K562 (cell line): ENCODE results near the gene MXRA7. TPM values are rescaled to one million over a fixed set of nuclear protein-coding genes. Genes with fewer than 3 reads are reported as not detected.
A peak's percentile ranks its signal among the peaks of the same experiment; 100 is the strongest.

Source experiments
- CSDE1 ChIP-seq, 2 experiments: fragments of 450-650 bp; IDR thresholded peaks; 2 replicates each; pipeline ENCODE4 v1.6.1; 2016; ENCODE audit warnings: mild to moderate bottlenecking in 1 of 2
- SIN3A ChIP-seq, 2 experiments: fragments of 150-350 bp in 1 of 2; IDR thresholded peaks; 2 replicates each; pipeline ENCODE4 v1.6.1; 2011 to 2016; ENCODE audit warnings: borderline replicate concordance in 2 of 2, low read depth in 2 of 2, low read length in 2 of 2, mild to moderate bottlenecking in 2 of 2, moderate library complexity in 2 of 2; ENCODE audit not compliant: control insufficient read depth in 1 of 2
- ZFP36 ChIP-seq: fragments of 150-350 bp; IDR thresholded peaks from 2 replicates; pipeline ENCODE4 v1.6.1; 2018; ENCODE audit warnings: low read length, low read depth; ENCODE audit not compliant: partially characterized antibody
- polyA plus RNA-seq, 8 experiments: library from polyadenylated mRNA; depleted of rRNA in 4 of 8; stranded (reverse) in 5 of 8; unstranded in 3 of 8; fragments of >200 nt; fragmentation: Nextera tagmentation in 2 of 8; fragmentation: Illumina TruSeq in 1 of 8; extraction: Ambion mirVana in 2 of 8; extraction: Trizol in 1 of 8; gene quantifications; 2 replicates each; pipeline versions ENCODE4 v1.2.1 to v1.2.3, GENCODE V29; 2011 to 2014; ENCODE audit warnings: inconsistent platforms in 1 of 8, missing spikeins in 1 of 8
- total RNA-seq, 7 experiments: library from RNA; depleted of rRNA in 6 of 7; stranded (reverse); fragments of >200 nt in 6 of 7; fragmentation: Illumina TruSeq in 2 of 7; extraction: Trizol in 2 of 7; gene quantifications; 2 replicates each; pipeline versions ENCODE4 v1.2.1 to v1.2.3, GENCODE V29; 2011 to 2021; ENCODE audit warnings: low replicate concordance in 1 of 7
- TF ChIP-seq, protein P1 (sequence below): fragments of 450-650 bp; IDR thresholded peaks from 2 replicates; pipeline ENCODE4 v1.6.1; 2016; ENCODE audit warnings: low read depth
- TF ChIP-seq, protein P2 (sequence below): fragments of 250-450 bp; sonication (Bioruptor Pico); IDR thresholded peaks from 2 replicates; pipeline ENCODE4 v1.8.0; 2021; ENCODE audit warnings: borderline replicate concordance, mild to moderate bottlenecking, moderate library complexity; ENCODE audit not compliant: poor library complexity, severe bottlenecking
- TF ChIP-seq, protein P3 (sequence below): fragments of 450-650 bp; IDR thresholded peaks from 2 replicates; pipeline ENCODE4 v1.6.1; 2016; ENCODE audit warnings: mild to moderate bottlenecking
- TF ChIP-seq, protein P4 (sequence below): IDR thresholded peaks from 2 replicates; pipeline ENCODE4 v1.6.1; 2011; ENCODE audit warnings: borderline replicate concordance, low read depth, mild to moderate bottlenecking, moderate library complexity, low read length; ENCODE audit not compliant: insufficient read depth, poor library complexity, severe bottlenecking
- TF ChIP-seq, protein P5 (sequence below): sonication (generic); formaldehyde crosslinking; IDR thresholded peaks from 2 replicates; pipeline ENCODE4 v1.8.1; 2023; ENCODE audit warnings: mild to moderate bottlenecking, missing genetic modification reagents

The MXRA7 gene
- total and polyA plus RNA-seq, 9 of the 15 experiments (the other 6 are each of a cell fraction or from before 2014, with no cell fraction given), result 2.6 to 38.4 (median 14.3) TPM

DNA sequence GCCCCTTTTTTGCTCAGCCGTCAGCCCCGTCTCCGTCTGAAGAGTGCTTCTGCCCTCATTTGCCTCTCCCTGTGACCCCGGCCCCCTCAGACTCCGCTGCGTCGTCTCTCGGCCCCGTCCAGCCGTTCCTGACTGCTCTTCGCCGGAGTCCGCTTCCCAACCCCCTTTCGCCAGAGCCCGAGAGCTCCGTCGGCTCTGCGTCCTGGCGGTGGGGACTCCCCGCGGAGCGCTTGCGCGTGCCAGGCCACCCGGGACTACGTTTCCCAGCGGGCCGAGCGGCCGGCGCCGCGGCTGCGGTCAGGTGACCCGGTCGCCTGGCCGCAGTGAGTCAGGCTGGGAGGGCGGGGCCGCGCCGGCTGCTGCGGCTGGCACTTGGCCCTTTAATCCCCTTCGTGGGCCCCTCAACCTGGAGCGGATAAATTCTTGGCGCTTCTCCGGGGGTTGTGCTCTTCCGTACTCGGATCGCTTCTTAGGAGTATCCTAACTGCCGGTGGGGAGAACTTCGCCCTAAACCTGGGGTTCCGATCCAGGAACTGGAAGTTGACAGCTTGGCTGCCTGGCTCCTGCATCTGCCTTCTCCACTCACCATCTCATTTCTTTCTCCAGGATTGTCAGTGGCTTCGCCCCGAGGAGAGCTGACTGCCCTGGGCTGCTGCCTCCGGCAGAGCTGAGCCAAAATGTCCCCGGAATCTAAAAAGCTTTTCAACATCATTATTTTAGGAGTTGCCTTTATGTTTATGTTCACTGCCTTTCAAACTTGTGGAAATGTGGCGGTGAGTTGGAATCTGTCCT lies 27.1 kb upstream of the MXRA7 start, which contains the start of gene MFSD11 (continued):
- TF ChIP-seq, protein P1, sequence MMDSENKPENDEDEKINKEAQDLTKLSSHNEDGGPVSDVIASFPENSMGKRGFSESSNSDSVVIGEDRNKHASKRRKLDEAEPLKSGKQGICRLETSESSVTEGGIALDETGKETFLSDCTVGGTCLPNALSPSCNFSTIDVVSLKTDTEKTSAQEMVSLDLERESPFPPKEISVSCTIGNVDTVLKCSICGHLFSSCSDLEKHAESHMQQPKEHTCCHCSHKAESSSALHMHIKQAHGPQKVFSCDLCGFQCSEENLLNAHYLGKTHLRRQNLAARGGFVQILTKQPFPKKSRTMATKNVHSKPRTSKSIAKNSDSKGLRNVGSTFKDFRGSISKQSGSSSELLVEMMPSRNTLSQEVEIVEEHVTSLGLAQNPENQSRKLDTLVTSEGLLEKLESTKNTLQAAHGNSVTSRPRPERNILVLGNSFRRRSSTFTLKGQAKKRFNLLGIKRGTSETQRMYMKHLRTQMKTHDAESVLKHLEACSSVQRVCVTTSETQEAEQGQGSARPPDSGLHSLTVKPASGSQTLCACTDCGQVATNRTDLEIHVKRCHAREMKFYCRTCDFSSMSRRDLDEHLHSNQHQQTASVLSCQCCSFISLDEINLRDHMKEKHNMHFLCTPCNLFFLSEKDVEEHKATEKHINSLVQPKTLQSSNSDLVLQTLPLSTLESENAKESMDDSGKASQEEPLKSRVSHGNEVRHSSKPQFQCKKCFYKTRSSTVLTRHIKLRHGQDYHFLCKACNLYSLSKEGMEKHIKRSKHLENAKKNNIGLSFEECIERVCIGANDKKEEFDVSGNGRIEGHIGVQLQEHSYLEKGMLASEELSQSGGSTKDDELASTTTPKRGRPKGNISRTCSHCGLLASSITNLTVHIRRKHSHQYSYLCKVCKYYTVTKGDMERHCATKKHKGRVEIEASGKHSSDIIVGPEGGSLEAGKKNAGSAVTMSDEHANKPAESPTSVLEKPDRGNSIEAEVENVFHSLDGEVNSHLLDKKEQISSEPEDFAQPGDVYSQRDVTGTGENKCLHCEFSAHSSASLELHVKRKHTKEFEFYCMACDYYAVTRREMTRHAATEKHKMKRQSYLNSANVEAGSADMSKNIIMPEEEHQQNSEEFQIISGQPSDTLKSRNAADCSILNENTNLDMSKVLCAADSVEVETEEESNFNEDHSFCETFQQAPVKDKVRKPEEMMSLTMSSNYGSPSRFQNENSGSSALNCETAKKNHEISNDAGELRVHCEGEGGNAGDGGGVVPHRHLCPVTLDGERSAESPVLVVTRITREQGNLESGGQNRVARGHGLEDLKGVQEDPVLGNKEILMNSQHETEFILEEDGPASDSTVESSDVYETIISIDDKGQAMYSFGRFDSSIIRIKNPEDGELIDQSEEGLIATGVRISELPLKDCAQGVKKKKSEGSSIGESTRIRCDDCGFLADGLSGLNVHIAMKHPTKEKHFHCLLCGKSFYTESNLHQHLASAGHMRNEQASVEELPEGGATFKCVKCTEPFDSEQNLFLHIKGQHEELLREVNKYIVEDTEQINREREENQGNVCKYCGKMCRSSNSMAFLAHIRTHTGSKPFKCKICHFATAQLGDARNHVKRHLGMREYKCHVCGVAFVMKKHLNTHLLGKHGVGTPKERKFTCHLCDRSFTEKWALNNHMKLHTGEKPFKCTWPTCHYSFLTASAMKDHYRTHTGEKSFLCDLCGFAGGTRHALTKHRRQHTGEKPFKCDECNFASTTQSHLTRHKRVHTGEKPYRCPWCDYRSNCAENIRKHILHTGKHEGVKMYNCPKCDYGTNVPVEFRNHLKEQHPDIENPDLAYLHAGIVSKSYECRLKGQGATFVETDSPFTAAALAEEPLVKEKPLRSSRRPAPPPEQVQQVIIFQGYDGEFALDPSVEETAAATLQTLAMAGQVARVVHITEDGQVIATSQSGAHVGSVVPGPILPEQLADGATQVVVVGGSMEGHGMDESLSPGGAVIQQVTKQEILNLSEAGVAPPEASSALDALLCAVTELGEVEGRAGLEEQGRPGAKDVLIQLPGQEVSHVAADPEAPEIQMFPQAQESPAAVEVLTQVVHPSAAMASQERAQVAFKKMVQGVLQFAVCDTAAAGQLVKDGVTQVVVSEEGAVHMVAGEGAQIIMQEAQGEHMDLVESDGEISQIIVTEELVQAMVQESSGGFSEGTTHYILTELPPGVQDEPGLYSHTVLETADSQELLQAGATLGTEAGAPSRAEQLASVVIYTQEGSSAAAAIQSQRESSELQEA, result no peak
- TF ChIP-seq SIN3A (IDR thresholded peaks at IDR 0.05; ENCODE audit: borderline replicate concordance in 2 of 2, control insufficient read depth in 1 of 2, low read depth in 2 of 2, low read length in 2 of 2), result peak; percentile 94 to 95
- no peak for TF ChIP-seq ZFP36
- TF ChIP-seq, protein P2, sequence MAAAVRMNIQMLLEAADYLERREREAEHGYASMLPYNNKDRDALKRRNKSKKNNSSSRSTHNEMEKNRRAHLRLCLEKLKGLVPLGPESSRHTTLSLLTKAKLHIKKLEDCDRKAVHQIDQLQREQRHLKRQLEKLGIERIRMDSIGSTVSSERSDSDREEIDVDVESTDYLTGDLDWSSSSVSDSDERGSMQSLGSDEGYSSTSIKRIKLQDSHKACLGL, result no peak
- TF ChIP-seq, protein P3, sequence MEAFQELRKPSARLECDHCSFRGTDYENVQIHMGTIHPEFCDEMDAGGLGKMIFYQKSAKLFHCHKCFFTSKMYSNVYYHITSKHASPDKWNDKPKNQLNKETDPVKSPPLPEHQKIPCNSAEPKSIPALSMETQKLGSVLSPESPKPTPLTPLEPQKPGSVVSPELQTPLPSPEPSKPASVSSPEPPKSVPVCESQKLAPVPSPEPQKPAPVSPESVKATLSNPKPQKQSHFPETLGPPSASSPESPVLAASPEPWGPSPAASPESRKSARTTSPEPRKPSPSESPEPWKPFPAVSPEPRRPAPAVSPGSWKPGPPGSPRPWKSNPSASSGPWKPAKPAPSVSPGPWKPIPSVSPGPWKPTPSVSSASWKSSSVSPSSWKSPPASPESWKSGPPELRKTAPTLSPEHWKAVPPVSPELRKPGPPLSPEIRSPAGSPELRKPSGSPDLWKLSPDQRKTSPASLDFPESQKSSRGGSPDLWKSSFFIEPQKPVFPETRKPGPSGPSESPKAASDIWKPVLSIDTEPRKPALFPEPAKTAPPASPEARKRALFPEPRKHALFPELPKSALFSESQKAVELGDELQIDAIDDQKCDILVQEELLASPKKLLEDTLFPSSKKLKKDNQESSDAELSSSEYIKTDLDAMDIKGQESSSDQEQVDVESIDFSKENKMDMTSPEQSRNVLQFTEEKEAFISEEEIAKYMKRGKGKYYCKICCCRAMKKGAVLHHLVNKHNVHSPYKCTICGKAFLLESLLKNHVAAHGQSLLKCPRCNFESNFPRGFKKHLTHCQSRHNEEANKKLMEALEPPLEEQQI, result no peak
- TF ChIP-seq, protein P4, sequence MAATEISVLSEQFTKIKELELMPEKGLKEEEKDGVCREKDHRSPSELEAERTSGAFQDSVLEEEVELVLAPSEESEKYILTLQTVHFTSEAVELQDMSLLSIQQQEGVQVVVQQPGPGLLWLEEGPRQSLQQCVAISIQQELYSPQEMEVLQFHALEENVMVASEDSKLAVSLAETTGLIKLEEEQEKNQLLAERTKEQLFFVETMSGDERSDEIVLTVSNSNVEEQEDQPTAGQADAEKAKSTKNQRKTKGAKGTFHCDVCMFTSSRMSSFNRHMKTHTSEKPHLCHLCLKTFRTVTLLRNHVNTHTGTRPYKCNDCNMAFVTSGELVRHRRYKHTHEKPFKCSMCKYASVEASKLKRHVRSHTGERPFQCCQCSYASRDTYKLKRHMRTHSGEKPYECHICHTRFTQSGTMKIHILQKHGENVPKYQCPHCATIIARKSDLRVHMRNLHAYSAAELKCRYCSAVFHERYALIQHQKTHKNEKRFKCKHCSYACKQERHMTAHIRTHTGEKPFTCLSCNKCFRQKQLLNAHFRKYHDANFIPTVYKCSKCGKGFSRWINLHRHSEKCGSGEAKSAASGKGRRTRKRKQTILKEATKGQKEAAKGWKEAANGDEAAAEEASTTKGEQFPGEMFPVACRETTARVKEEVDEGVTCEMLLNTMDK, result no peak
- TF ChIP-seq, protein P5, sequence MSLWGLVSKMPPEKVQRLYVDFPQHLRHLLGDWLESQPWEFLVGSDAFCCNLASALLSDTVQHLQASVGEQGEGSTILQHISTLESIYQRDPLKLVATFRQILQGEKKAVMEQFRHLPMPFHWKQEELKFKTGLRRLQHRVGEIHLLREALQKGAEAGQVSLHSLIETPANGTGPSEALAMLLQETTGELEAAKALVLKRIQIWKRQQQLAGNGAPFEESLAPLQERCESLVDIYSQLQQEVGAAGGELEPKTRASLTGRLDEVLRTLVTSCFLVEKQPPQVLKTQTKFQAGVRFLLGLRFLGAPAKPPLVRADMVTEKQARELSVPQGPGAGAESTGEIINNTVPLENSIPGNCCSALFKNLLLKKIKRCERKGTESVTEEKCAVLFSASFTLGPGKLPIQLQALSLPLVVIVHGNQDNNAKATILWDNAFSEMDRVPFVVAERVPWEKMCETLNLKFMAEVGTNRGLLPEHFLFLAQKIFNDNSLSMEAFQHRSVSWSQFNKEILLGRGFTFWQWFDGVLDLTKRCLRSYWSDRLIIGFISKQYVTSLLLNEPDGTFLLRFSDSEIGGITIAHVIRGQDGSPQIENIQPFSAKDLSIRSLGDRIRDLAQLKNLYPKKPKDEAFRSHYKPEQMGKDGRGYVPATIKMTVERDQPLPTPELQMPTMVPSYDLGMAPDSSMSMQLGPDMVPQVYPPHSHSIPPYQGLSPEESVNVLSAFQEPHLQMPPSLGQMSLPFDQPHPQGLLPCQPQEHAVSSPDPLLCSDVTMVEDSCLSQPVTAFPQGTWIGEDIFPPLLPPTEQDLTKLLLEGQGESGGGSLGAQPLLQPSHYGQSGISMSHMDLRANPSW (CRISPR knock-in tag), result peak; percentile 87; the same call in 1 of the 2 replicates
- TF ChIP-seq CSDE1 (IDR thresholded peaks at IDR 0.05), result no peak
